Esophagus (tissue), 2 donors: ENCODE measurements around the gene THTPA. TPM values are rescaled to one million over a fixed set of nuclear protein-coding genes. Genes with fewer than 3 reads are reported as not detected.

Experiments
- H3K27ac ChIP-seq, 2 donors: one replicate each; pipeline ENCODE4 v1.5.1; 2013; ENCODE audit warnings: low read depth in 2 of 2, mild to moderate bottlenecking in 2 of 2, inconsistent platforms in 1 of 2, low read length in 1 of 2, moderate library complexity in 1 of 2
- H3K27me3 ChIP-seq, 2 donors: one replicate each; pipeline ENCODE4 v1.6.1; 2013; ENCODE audit warnings: low read length in 2 of 2, control low read depth in 1 of 2, mild to moderate bottlenecking in 1 of 2; ENCODE audit not compliant: insufficient read depth in 2 of 2, control insufficient read depth in 1 of 2
- H3K36me3 ChIP-seq, 2 donors: one replicate each; pipeline ENCODE4 v1.6.1; 2013; ENCODE audit warnings: low read length in 1 of 2; ENCODE audit not compliant: control insufficient read depth in 2 of 2, insufficient read depth in 2 of 2
- H3K4me1 ChIP-seq, 2 donors: one replicate each; pipeline ENCODE4 v1.6.1; 2013; ENCODE audit warnings: low read length in 1 of 2; ENCODE audit not compliant: control insufficient read depth in 2 of 2, insufficient read depth in 2 of 2
- H3K4me3 ChIP-seq, 2 donors: one replicate each; pipeline ENCODE4 v1.5.1; 2013; ENCODE audit warnings: low read length in 2 of 2, mild to moderate bottlenecking in 2 of 2, low read depth in 1 of 2, moderate library complexity in 1 of 2
- H3K9me3 ChIP-seq, 2 donors: one replicate each; pipeline ENCODE4 v1.6.1; 2013; ENCODE audit warnings: mild to moderate bottlenecking in 2 of 2, low read depth in 1 of 2, low read length in 1 of 2, moderate library complexity in 1 of 2; ENCODE audit not compliant: control insufficient read depth in 2 of 2, insufficient read depth in 1 of 2
- WGBS, 2 donors: extraction: QIAGEN DNeasy Blood & Tissue Kit; methylation state at CpG; one replicate each; pipeline ENCODE4 v1.1.7; 2013; 5-methylcytosine and 5-hydroxymethylcytosine counted together
- polyA plus RNA-seq, 2 donors: library from polyadenylated mRNA; stranded (reverse); fragments of 200-250 nt; gene quantifications; one replicate each; pipeline ENCODE4 v1.2.3, GENCODE V29; 2013
- donor health status: healthy with polysubstance abuse.
- donor health status: Bipolar disorder and iron deficiency.

Gene THTPA
- polyA plus RNA-seq, 2 donors = 7.8 to 8.3 TPM

GRCh38 chr14:23550131-23550811 lies 5.8 kb upstream of the THTPA start:
- peak overlapping the region; percentile 48 to 61 for H3K4me3 ChIP-seq

GRCh38 chr14:23550812-23551265 lies 5.2 kb upstream of the THTPA start:
- WGBS, 2 donors = 2 to 3% methylated on average over 30 to 37 of the region's 37 CpGs
- Histone ChIP-seq H3K27me3 (no peaks in the 10 kb centered on the region), H3K27ac (no peak overlapping the region)

More at GRCh38 chr14:23550131-23550811, 5.8 kb upstream of the THTPA start:
- WGBS, 2 donors = 51 to 59% methylated on average over 12 of the region's 12 CpGs
- Histone ChIP-seq H3K27me3 (no peaks in the 10 kb centered on the region), H3K4me1 (peaks cover 0 to 6% of the 10 kb centered on the region in 2 donors), H3K27ac (no peak overlapping the region), H3K9me3 (no peaks in the 10 kb centered on the region), H3K36me3 (no peaks in the 10 kb centered on the region)

GRCh38 chr14:23551266-23552028 lies 4.6 kb upstream of the THTPA start, which contains the start of gene ZFHX2:
Gene ZFHX2 (minus strand): TSS chr14:23551765. CDS start chr14:23535325, 16,440 bp downstream.
- 0 to 1% methylated on average over 45 to 47 of the region's 49 CpGs for WGBS, 2 donors
- H3K27me3 ChIP-seq = no peaks in the 10 kb centered on the region
- H3K4me1 ChIP-seq = peaks cover 0 to 6% of the 10 kb centered on the region in 2 donors

More at GRCh38 chr14:23550812-23551265, 5.2 kb upstream of the THTPA start:
- Histone ChIP-seq H3K4me1 (peaks cover 0 to 6% of the 10 kb centered on the region in 2 donors), H3K9me3 (no peaks in the 10 kb centered on the region), H3K36me3 (no peaks in the 10 kb centered on the region), H3K4me3 (peak overlapping the region; percentile 48 to 61)

GRCh38 chr14:23555533-23555881 lies 564 bp upstream of the THTPA start:
- peak overlapping the region; percentile 97 to 98 for H3K27ac ChIP-seq
- no peaks in the 10 kb centered on the region for H3K27me3 ChIP-seq
- no peaks in the 10 kb centered on the region for H3K9me3 ChIP-seq
- H3K4me3 ChIP-seq = peak overlapping the region; percentile 97 to 98
- H3K4me1 ChIP-seq = peaks cover 2 to 7% of the 10 kb centered on the region in 2 donors
- H3K36me3 ChIP-seq = peaks cover 2 to 9% of the 10 kb centered on the region in 2 donors
- 2 to 3% methylated on average over 14 of the region's 14 CpGs for WGBS, 2 donors

More at GRCh38 chr14:23551266-23552028, 4.6 kb upstream of the THTPA start, which contains the start of gene ZFHX2:
- peak within 1 kb of the TSS in 1 of 2 donors; percentile 33 for H3K27ac ChIP-seq
- no peaks in the 10 kb centered on the region for H3K36me3 ChIP-seq
- H3K9me3 ChIP-seq = no peaks in the 10 kb centered on the region
- H3K4me3 ChIP-seq = peak within 1 kb of the TSS; percentile 48 to 61

GRCh38 chr14:23556700-23557440 lies 799 bp downstream of the THTPA start:
- 34 to 39% methylated on average over 17 of the region's 17 CpGs for WGBS, 2 donors
- H3K27me3 ChIP-seq = no peaks in the 10 kb centered on the region
- H3K4me3 ChIP-seq = peak overlapping the region; percentile 97 to 98
- H3K4me1 ChIP-seq = peaks cover 2 to 4% of the 10 kb centered on the region in 2 donors
- H3K27ac ChIP-seq = peak overlapping the region; percentile 97 to 98
- H3K36me3 ChIP-seq = peaks cover 7 to 18% of the 10 kb centered on the region in 2 donors
- H3K9me3 ChIP-seq = no peaks in the 10 kb centered on the region

- peaks cover 10 to 25% of the 10 kb centered on the region in 2 donors for H3K36me3 ChIP-seq
- H3K4me1 ChIP-seq = peaks cover 2 to 4% of the 10 kb centered on the region in 2 donors
- 32 to 36% methylated on average over 2 of the region's 2 CpGs for WGBS, 2 donors
- no peaks in the 10 kb centered on the region for H3K9me3 ChIP-seq
- no peaks in the 10 kb centered on the region for H3K27me3 ChIP-seq
- no peak overlapping the region for H3K27ac ChIP-seq
- no peak overlapping the region for H3K4me3 ChIP-seq
Observed at GRCh38 chr14:23557521-23557920, 1.4 kb downstream of the THTPA start.

GRCh38 chr14:23557946-23558345 lies 1.9 kb downstream of the THTPA start:
- no peaks in the 10 kb centered on the region for H3K9me3 ChIP-seq
- WGBS, 2 donors = 74 to 90% methylated on average over 1 of the region's 1 CpG
- H3K27me3 ChIP-seq = no peaks in the 10 kb centered on the region
- no peak overlapping the region for H3K4me3 ChIP-seq
- no peak overlapping the region for H3K27ac ChIP-seq
- H3K36me3 ChIP-seq = peaks cover 10 to 25% of the 10 kb centered on the region in 2 donors
- H3K4me1 ChIP-seq = peaks cover 2 to 4% of the 10 kb centered on the region in 2 donors

GRCh38 chr14:23558346-23559009 lies 2.4 kb downstream of the THTPA start:
- 81 to 84% methylated on average over 10 of the region's 10 CpGs for WGBS, 2 donors
- Histone ChIP-seq H3K4me1 (peaks cover 2 to 4% of the 10 kb centered on the region in 2 donors), H3K27me3 (no peaks in the 10 kb centered on the region), H3K4me3 (no peak overlapping the region), H3K27ac (no peak overlapping the region), H3K36me3 (peaks cover 10 to 29% of the 10 kb centered on the region in 2 donors), H3K9me3 (no peaks in the 10 kb centered on the region)
